Adrenal gland (tissue), 5 donors: ENCODE data around the gene IRF4.

Experiments used
- CTCF ChIP-seq, 6 experiments: fragments of 450-650 bp in 4 of 6; fragments of 200-600 bp in 2 of 6; sonication (generic) in 1 of 6; IDR thresholded peaks; 1 replicate in 5 of 6; 2 replicates in 1 of 6; pipeline versions ENCODE4 v1.5.1 to v1.8.0; 2016 to 2021; ENCODE audit warnings: antibody characterized with exemption in 6 of 6, mild to moderate bottlenecking in 2 of 6, moderate library complexity in 1 of 6
- POLR2A ChIP-seq, 2 donors: fragments of 450-650 bp; IDR thresholded peaks; one replicate each; pipeline ENCODE4 v1.6.1; 2017; ENCODE audit warnings: antibody characterized with exemption in 2 of 2, mild to moderate bottlenecking in 2 of 2, moderate library complexity in 1 of 2
- donor health status: DM: no; HTN: no; CAD: no.

DNA sequence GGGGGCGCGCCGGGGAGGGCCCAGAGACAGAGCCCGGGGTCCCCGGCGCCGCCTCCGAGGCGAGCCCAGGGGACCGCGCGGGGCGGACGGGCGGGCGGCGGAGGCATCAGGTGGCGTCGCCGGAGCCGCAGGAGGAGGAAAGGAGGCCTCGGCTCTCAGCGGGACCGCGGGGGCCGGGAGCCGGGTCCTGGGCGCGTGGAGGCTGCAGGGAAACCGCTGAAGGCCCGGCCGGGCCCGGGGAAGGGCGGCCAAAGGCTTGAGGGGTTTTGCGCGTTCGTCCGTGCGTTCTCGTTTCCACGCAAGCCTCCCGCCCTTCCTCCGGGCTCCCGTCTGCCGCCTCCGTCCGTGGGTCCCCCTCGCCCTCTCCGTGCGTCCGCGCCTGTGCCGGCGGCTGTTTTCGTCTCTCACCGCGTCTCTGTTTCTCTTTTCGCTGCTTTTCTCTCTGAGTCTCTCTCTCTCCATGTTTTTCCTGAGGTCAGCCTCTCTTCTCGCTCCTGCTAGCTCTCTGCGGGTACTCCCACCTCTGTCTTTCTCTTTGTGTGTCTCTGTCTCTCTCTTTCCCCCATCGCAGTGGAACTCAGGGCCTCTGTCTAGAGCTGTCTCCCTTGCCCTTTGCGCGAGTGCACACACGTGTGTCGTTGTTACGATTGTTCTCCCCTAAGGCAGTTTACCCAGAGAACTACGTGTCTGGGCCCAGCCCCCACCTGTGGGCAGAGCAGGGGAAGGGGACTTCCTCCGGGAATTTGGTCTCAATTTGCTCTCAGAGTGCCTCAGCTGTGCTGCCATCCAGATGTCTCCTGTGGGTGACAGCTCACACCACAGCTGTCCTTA, 2.1 kb downstream of the IRF4 start:
- TF ChIP-seq CTCF (IDR thresholded peaks at IDR 0.05) (no peak), POLR2A (IDR thresholded peaks at IDR 0.05) (no peak)
